Astrocyte of the spinal cord (primary cell): ENCODE data around the gene LARP1.

ENCODE experiments used
- DNase-seq: peaks from one replicate; pipeline ENCODE4 v3.0.0; 2011; ENCODE audit warnings: low read depth, low spot score
- H3K4me3 ChIP-seq: 2 replicates; pipeline ENCODE4 v1.5.1; 2011; ENCODE audit warnings: low read depth, mild to moderate bottlenecking, low read length, moderate library complexity
- CTCF ChIP-seq: IDR thresholded peaks from 2 replicates; pipeline ENCODE4 v1.5.1; 2012; ENCODE audit warnings: low read depth, mild to moderate bottlenecking, low read length, inconsistent platforms
- in situ Hi-C: cut with HindIII; loops from 2 replicates; pipeline ENCODE4 v1.10.0; 2017; ENCODE audit warnings: low sequenced_read_pairs

The LARP1 gene

GRCh38 chr5:154737667-154738320 is 17.4 kb upstream of the LARP1 start:
- H3K4me3 ChIP-seq: no peak overlapping the region
- no peak for TF ChIP-seq CTCF
- DNase-seq: no peak
- in situ Hi-C loops: no loop called here

- peak; percentile 43 for DNase-seq
- in situ Hi-C loops: no loop called here
- no peak overlapping the region for H3K4me3 ChIP-seq
- TF ChIP-seq CTCF: no peak
Observed at GRCh38 chr5:154740483-154740882, 14.7 kb upstream of the LARP1 start.

DNA sequence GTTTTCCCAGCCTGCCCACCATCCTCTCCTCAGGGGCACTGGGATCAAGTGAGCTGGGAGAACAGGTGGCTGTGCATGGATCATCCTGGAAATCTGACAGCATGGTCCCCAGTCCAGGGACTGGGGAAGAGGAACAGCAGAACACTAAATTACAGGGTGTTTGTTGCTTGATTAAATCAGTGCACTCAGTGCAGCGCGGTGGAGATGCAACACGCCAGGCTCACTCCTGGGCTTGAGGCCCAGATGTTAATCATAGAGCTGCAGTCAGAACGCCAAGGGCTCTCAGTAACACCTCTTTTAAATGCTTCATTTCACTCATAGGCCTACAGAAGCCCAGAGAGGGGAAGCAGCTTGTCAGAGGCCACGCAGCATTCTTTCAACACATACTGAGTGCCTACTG is 14.2 kb upstream of the LARP1 start:
- TF ChIP-seq CTCF: no peak
- peak; percentile 37 for DNase-seq
- in situ Hi-C loops: no loop called here
- no peak overlapping the region for H3K4me3 ChIP-seq

DNA sequence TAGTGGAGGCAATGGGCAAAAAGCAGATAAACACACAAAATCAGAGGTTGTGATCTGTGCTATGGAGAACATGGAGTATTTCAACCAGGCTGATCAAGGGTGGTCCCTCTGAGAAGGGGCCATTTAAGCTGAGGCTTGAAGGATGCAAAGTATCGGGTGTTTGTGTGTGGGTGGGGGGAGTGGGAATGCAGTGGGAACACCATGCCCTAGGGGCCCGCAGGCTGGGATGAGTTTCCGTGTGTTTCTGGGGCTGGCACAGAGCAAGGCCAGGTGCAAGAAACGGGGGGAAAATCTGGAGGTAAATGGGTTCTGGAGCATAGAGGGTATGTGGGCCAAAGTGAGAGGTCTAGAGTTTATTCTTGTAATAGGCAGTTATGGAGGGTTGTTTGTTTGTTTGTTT is 13.8 kb upstream of the LARP1 start:
- no peak overlapping the region for H3K4me3 ChIP-seq
- TF ChIP-seq CTCF: no peak
- no peak for DNase-seq
- in situ Hi-C loops: no loop called here

GRCh38 chr5:154743812-154744211 is 11.4 kb upstream of the LARP1 start:
- in situ Hi-C loops: no loop called here
- no peak overlapping the region for H3K4me3 ChIP-seq
- no peak for DNase-seq
- no peak for TF ChIP-seq CTCF

- in situ Hi-C loops: no loop called here
- no peak for TF ChIP-seq CTCF
- DNase-seq: no peak
- no peak overlapping the region for H3K4me3 ChIP-seq
Observed at GRCh38 chr5:154745349-154745748, 9.8 kb upstream of the LARP1 start.
